K562 (cell line): Measurements from ENCODE around the gene CMIP. TPM values are rescaled to one million over a fixed set of nuclear protein-coding genes. Genes with fewer than 3 reads are reported as not detected.

Experiments
- BRD4 ChIP-seq: fragments of 200-600 bp; sonication (generic); IDR thresholded peaks from 2 replicates; pipeline ENCODE4 v1.6.1; 2017; ENCODE audit warnings: inconsistent platforms
- ESRRA ChIP-seq: fragments of 450-650 bp; IDR thresholded peaks from 2 replicates; pipeline ENCODE4 v1.6.1; 2014; ENCODE audit warnings: low read depth, mild to moderate bottlenecking, moderate library complexity, borderline replicate concordance
- EWSR1 ChIP-seq: fragments of 450-650 bp; IDR thresholded peaks from 2 replicates; pipeline ENCODE4 v1.6.1; 2018; ENCODE audit warnings: borderline replicate concordance, mild to moderate bottlenecking, low read depth, moderate library complexity; ENCODE audit not compliant: partially characterized antibody
- FOXO4 ChIP-seq: fragments of 450-650 bp; formaldehyde crosslinking; IDR thresholded peaks from 2 replicates; pipeline ENCODE4 v1.4.0; 2020; ENCODE audit warnings: mild to moderate bottlenecking, moderate library complexity
- HIVEP1 ChIP-seq: fragments of 250-450 bp; sonication (Bioruptor Pico); IDR thresholded peaks from 2 replicates; pipeline ENCODE4 v1.4.0; 2020; ENCODE audit warnings: mild to moderate bottlenecking
- HNRNPH1 ChIP-seq: fragments of 200-400 bp; formaldehyde crosslinking; optimal IDR thresholded peaks from 2 replicates; pipeline ENCODE3; 2017; ENCODE audit warnings: low read depth, mild to moderate bottlenecking, low read length, moderate library complexity
- KAT7 ChIP-seq: sonication (generic); formaldehyde crosslinking; IDR thresholded peaks from 2 replicates; pipeline ENCODE4 v1.8.0; 2022; ENCODE audit warnings: missing genetic modification reagents, mild to moderate bottlenecking, borderline replicate concordance
- MAFG ChIP-seq: fragments of 450-650 bp; conservative IDR thresholded peaks from 2 replicates; pipeline ENCODE4 v1.6.1; 2016; ENCODE audit warnings: missing genetic modification characterization, missing compliant biosample characterization
- MXI1 ChIP-seq: IDR thresholded peaks from 2 replicates; pipeline ENCODE4 v1.6.1; 2011; ENCODE audit warnings: low read depth, mild to moderate bottlenecking, improper control_type of control experiment, low read length
- NR1H2 ChIP-seq: sonication (generic); formaldehyde crosslinking; IDR thresholded peaks from 2 replicates; pipeline ENCODE4 v1.4.0; 2020; ENCODE audit warnings: mild to moderate bottlenecking, missing genetic modification reagents
- NR2C1 ChIP-seq, 2 experiments: fragments of 450-650 bp; IDR thresholded peaks; 2 replicates each; pipeline ENCODE4 v1.6.1; 2017; ENCODE audit warnings: mild to moderate bottlenecking in 2 of 2, antibody characterized with exemption in 1 of 2, inconsistent platforms in 1 of 2, missing compliant biosample characterization in 1 of 2, missing genetic modification characterization in 1 of 2
- POLR3G ChIP-seq: IDR thresholded peaks from 2 replicates; pipeline ENCODE4 v1.6.1; 2011; ENCODE audit not compliant: insufficient read length, insufficient replicate concordance; ENCODE audit errors: extremely low read depth
- RBFOX2 ChIP-seq: fragments of 200-400 bp; formaldehyde crosslinking; IDR thresholded peaks from 2 replicates; pipeline ENCODE4 v1.6.1; 2017; ENCODE audit warnings: low read depth, mild to moderate bottlenecking, low read length, moderate library complexity
- RBM34 ChIP-seq: fragments of 200-400 bp; formaldehyde crosslinking; IDR thresholded peaks from 2 replicates; pipeline ENCODE4 v1.6.1; 2018; ENCODE audit warnings: low read length, borderline replicate concordance; ENCODE audit not compliant: insufficient read depth
- TCF15 ChIP-seq: fragments of 250-450 bp; sonication (Bioruptor Pico); IDR thresholded peaks from 2 replicates; pipeline ENCODE4 v1.8.0; 2022; ENCODE audit warnings: moderate library complexity, mild to moderate bottlenecking, inconsistent platforms
- TCF7 ChIP-seq: sonication (generic); IDR thresholded peaks from 2 replicates; pipeline ENCODE4 v1.6.1; 2016; ENCODE audit warnings: antibody characterized with exemption, borderline replicate concordance
- ZBTB26 ChIP-seq: fragments of 450-650 bp; formaldehyde crosslinking; IDR thresholded peaks from 2 replicates; pipeline ENCODE4 v1.4.0; 2022; ENCODE audit warnings: missing genetic modification characterization
- ZFPM2 ChIP-seq: fragments of 250-450 bp; sonication (Bioruptor Pico); IDR thresholded peaks from 2 replicates; pipeline ENCODE4 v1.5.1; 2022; ENCODE audit warnings: mild to moderate bottlenecking
- ZNF347 ChIP-seq: fragments of 450-650 bp; formaldehyde crosslinking; IDR thresholded peaks from 2 replicates; pipeline ENCODE4 v1.4.0; 2020; ENCODE audit warnings: low read depth, mild to moderate bottlenecking, moderate library complexity
- ZNF592 ChIP-seq: fragments of 450-650 bp; IDR thresholded peaks from 2 replicates; pipeline ENCODE4 v1.6.1; 2017; ENCODE audit warnings: antibody characterized with exemption, mild to moderate bottlenecking
- polyA plus RNA-seq, 8 experiments: library from polyadenylated mRNA; depleted of rRNA in 4 of 8; stranded (reverse) in 5 of 8; unstranded in 3 of 8; fragments of >200 nt; fragmentation: Nextera tagmentation in 2 of 8; fragmentation: Illumina TruSeq in 1 of 8; extraction: Ambion mirVana in 2 of 8; extraction: Trizol in 1 of 8; gene quantifications; 2 replicates each; pipeline versions ENCODE4 v1.2.1 to v1.2.3, GENCODE V29; 2011 to 2014; ENCODE audit warnings: inconsistent platforms in 1 of 8, missing spikeins in 1 of 8
- total RNA-seq, 7 experiments: library from RNA; depleted of rRNA in 6 of 7; stranded (reverse); fragments of >200 nt in 6 of 7; fragmentation: Illumina TruSeq in 2 of 7; extraction: Trizol in 2 of 7; gene quantifications; 2 replicates each; pipeline versions ENCODE4 v1.2.1 to v1.2.3, GENCODE V29; 2011 to 2021; ENCODE audit warnings: low replicate concordance in 1 of 7

The CMIP gene
- total and polyA plus RNA-seq, 9 of the 15 experiments (the other 6 are each of a cell fraction or from before 2014, with no cell fraction given) = 0.94 to 82.5 (median 10.3) TPM

- TF ChIP-seq ZBTB26 (CRISPR knock-in tag) (no peak), TCF15 (no peak), NR1H2 (no peak), RBM34 (no peak), HNRNPH1 (no peak), FOXO4 (CRISPR knock-in tag) (no peak), POLR3G (no peak), MAFG (tag) (peak; percentile 41), BRD4 (peak; percentile 72), MXI1 (no peak; the same call in 1 of the 2 replicates), ZFPM2 (no peak), ESRRA (peak; percentile 89; the same call in 1 of the 2 replicates), NR2C1 (IDR thresholded peaks at IDR 0.05) (peak; percentile 30; the same call in 1 of the 2 replicates), NR2C1 (tag; IDR thresholded peaks at IDR 0.05) (peak; percentile 55), ZNF347 (CRISPR knock-in tag) (no peak), KAT7 (CRISPR knock-in tag) (no peak; the same call in 1 of the 2 replicates), RBFOX2 (peak; percentile 73), TCF7 (no peak; the same call in 1 of the 2 replicates), ZNF592 (peak; percentile 93), HIVEP1 (CRISPR knock-in tag) (0 out of 2 replicates have a peak, but pooled peaks have one; percentile 26), EWSR1 (no peak)
Measured at GRCh38 chr16:81495321-81496234, 51.0 kb downstream of the CMIP start (continued).
